NB4 (cell line): Measurements from ENCODE around the gene PGA3.
"Not testable (repeated sequence)": the region's sequence is repeated elsewhere in the genome, so short reads cannot be mapped to it uniquely, and the experiment has no call there.

Experiments
- DNase-seq: peaks from one replicate; pipeline ENCODE4 v3.0.0; 2010; ENCODE audit warnings: low read depth
- H3K4me3 ChIP-seq: one replicate; pipeline ENCODE4 v1.5.1; 2011; ENCODE audit warnings: mild to moderate bottlenecking, low read depth, low read length, moderate library complexity
- CTCF ChIP-seq: IDR thresholded peaks from one replicate; pipeline ENCODE4 v1.5.1; 2012; ENCODE audit warnings: low read depth, low read length
- MYC ChIP-seq: IDR thresholded peaks from 2 replicates; pipeline ENCODE4 v1.6.1; 2011; ENCODE audit warnings: low read depth, low read length
- POLR2A ChIP-seq: IDR thresholded peaks from 2 replicates; pipeline ENCODE4 v1.6.1; 2011; ENCODE audit warnings: mild to moderate bottlenecking; ENCODE audit not compliant: insufficient read length; ENCODE audit errors: extremely low read depth
- TF ChIP-seq, protein P1 (sequence below): IDR thresholded peaks from 2 replicates; pipeline ENCODE4 v1.6.1; 2011; ENCODE audit warnings: low read depth, low read length

Gene PGA3

GRCh38 chr11:61172356-61172755 is 31.0 kb upstream of the PGA3 start:
- H3K4me3 ChIP-seq: no peak overlapping the region
- TF ChIP-seq POLR2A (no peak), MYC (no peak), CTCF (no peak)
- TF ChIP-seq, protein P1, sequence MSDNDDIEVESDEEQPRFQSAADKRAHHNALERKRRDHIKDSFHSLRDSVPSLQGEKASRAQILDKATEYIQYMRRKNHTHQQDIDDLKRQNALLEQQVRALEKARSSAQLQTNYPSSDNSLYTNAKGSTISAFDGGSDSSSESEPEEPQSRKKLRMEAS: no peak
- no peak for DNase-seq

DNA sequence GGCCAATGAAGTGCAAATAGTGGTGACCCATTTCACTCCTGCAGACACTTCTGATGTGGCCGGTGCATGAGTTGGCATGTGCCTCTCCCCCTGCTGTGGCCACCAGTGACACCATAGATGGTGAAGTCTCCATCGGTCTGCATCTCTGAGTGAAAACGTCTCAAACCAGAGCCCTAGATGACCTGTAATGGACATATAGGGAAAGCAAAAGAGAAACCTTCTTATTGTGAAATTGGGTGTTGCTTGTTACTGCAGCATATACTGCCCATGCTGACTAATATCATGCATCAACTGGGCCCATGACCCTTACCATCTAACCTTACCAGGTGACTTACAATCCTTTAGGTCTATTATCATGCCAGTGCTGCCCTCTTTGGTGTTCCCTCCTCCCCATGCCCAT is 30.4 kb upstream of the PGA3 start:
- TF ChIP-seq MYC (no peak), POLR2A (no peak), CTCF (no peak)
- TF ChIP-seq, protein P1: no peak

DNA sequence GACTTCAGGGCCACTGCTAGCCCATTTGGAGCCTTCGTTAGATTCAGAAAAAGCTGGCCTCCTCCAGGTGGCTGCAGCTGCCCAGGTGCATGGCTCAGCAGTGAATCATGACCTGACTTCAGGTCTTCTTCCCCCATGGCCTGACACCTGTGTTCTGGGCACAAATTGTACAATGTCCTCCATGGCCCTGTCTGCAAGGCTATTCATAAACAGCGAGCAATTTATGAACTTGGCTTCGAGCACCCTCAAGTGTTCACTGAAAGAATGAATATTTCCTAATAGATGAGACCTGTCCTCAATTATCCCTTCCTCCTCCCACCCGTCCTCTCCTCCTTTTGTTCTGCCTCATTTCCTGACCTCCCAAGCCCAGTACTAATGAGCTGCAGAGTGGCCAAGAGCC is 29.9 kb upstream of the PGA3 start:
- peak; percentile 56 for DNase-seq
- H3K4me3 ChIP-seq: no peak overlapping the region
- TF ChIP-seq CTCF: no peak
- no peak for TF ChIP-seq MYC
- no peak for TF ChIP-seq POLR2A

More for the DNA sequence above, 30.4 kb upstream of the PGA3 start:
- DNase-seq: no peak
- no peak overlapping the region for H3K4me3 ChIP-seq

DNA sequence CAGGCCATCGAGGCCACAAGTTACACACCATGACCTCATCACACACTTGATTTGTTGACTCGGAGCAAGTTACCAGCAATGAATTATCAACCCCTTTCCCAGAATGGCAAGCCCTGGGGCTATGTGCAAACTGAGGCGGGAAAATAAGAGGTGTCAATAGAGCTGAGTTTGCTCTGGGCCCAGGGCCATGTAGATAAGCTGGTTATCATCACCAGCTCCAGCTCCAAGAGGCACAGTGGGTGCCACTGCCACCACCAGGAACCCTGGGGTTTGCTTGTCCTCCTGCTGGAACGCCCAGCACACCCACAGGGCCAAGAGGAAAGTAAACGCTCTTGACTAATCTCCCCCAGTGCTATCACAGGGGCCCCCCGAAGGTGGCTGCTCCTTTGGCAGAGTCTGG is 29.0 kb upstream of the PGA3 start:
- no peak overlapping the region for H3K4me3 ChIP-seq
- no peak for DNase-seq
- no peak for TF ChIP-seq MYC
- TF ChIP-seq POLR2A: no peak
- TF ChIP-seq, protein P1: no peak
- TF ChIP-seq CTCF: no peak

- no peak for DNase-seq
- TF ChIP-seq, protein P1: no peak
- TF ChIP-seq POLR2A (no peak), CTCF (no peak), MYC (no peak)
- no peak overlapping the region for H3K4me3 ChIP-seq
Observed at GRCh38 chr11:61174949-61175348, 28.4 kb upstream of the PGA3 start.

DNA sequence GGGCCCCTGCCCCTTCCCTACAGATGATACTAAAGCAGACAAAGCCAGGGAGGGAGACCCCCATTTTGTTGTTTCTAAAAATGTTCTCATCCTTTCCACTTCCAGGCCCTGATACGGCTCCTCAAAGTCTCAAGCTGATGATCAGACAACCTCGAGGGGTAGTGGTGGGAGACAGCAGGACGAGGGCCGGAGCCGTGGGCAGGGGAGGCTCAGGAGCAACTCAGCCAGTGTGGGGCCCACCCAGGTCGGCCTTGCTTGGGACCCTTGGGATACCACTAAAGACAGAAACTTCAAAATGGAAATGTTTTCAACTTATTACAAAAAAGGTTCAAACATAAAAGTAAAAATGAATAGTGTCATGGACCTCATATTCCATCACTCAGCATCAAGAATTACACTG is 26.9 kb upstream of the PGA3 start:
- H3K4me3 ChIP-seq: no peak overlapping the region
- no peak for TF ChIP-seq POLR2A
- TF ChIP-seq, protein P1: no peak
- TF ChIP-seq CTCF: no peak
- no peak for TF ChIP-seq MYC
- no peak for DNase-seq

DNA sequence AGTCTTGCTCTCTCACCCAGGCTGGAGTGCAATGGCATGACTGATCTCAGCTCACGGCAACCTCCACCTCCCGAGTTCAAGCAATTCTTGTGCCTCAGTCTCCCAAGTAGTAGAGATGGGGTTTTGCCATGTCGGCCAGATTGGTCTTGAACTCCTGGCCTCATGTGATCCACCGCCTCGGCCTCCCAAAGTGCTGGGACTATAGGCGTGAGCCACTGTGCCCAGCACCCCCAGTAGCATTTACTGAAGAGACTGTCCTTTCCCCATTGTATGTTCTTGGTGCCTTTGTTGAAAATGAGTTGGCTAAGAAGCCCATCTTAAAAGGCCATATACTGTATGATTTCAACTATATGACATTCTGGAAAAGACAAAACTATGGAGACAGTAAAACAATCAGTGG is 23.1 kb upstream of the PGA3 start:
- DNase-seq: not testable (repeated sequence)

More for the DNA sequence above, 23.1 kb upstream of the PGA3 start:
- H3K4me3 ChIP-seq: not testable (repeated sequence)
